ENCODE measurements around the gene MRPS23.

GRCh38 chr17:57876023-57876865 lies 26.4 kb upstream of the MRPS23 start:
- TF ChIP-seq CTCF (IDR thresholded peaks at IDR 0.05 in 4 of 5, conservative IDR thresholded peaks at IDR 0.05 in 1 of 5), result no peak
- no peak for TF ChIP-seq POLR2A (IDR thresholded peaks at IDR 0.05)
